H9 (cell line): ENCODE measurements around the gene KIF7. TPM values are rescaled to one million over a fixed set of nuclear protein-coding genes. Genes with fewer than 3 reads are reported as not detected.

Source experiments
- DNase-seq: peaks from one replicate; pipeline ENCODE4 v3.0.0-alpha.2; 2017
- H2AFZ ChIP-seq: one replicate; pipeline ENCODE4 v1.6.1; 2013; ENCODE audit warnings: mild to moderate bottlenecking, low read length, control low read depth, moderate library complexity
- H2AK5ac ChIP-seq: 2 replicates; pipeline ENCODE4 v1.6.1; 2013; ENCODE audit warnings: low read length, control low read depth, mixed read lengths; ENCODE audit not compliant: insufficient read length
- H2BK120ac ChIP-seq: one replicate; pipeline ENCODE4 v1.6.1; 2013; ENCODE audit warnings: low read depth, mild to moderate bottlenecking, low read length, control low read depth, inconsistent platforms; ENCODE audit not compliant: poor library complexity, severe bottlenecking
- H2BK12ac ChIP-seq: 2 replicates; pipeline ENCODE4 v1.6.1; 2013; ENCODE audit warnings: low read length, control low read depth, mixed read lengths, low read depth; ENCODE audit not compliant: insufficient read length
- H2BK15ac ChIP-seq: 2 replicates; pipeline ENCODE4 v1.6.1; 2013; ENCODE audit warnings: low read depth, low read length, control low read depth
- H2BK20ac ChIP-seq: one replicate; pipeline ENCODE4 v1.6.1; 2013; ENCODE audit warnings: low read depth, mild to moderate bottlenecking, low read length, control low read depth, inconsistent platforms; ENCODE audit not compliant: poor library complexity, severe bottlenecking
- H2BK5ac ChIP-seq: 2 replicates; pipeline ENCODE4 v1.6.1; 2013; ENCODE audit warnings: low read length, control low read depth, mixed read lengths; ENCODE audit not compliant: insufficient read length
- H3K14ac ChIP-seq: 2 replicates; pipeline ENCODE4 v1.6.1; 2013; ENCODE audit warnings: low read length, control low read depth; ENCODE audit not compliant: insufficient read depth
- H3K18ac ChIP-seq: 2 replicates; pipeline ENCODE4 v1.6.1; 2013; ENCODE audit warnings: low read depth, mild to moderate bottlenecking, mixed read lengths, low read length, control low read depth; ENCODE audit not compliant: insufficient read length
- H3K23ac ChIP-seq: 2 replicates; pipeline ENCODE4 v1.6.1; 2013; ENCODE audit warnings: low read length, control low read depth, mixed read lengths, low read depth; ENCODE audit not compliant: insufficient read length
- H3K23me2 ChIP-seq: 2 replicates; pipeline ENCODE4 v1.6.1; 2013; ENCODE audit warnings: low read depth, mild to moderate bottlenecking, mixed read lengths, low read length, control low read depth; ENCODE audit not compliant: insufficient read length, poor library complexity, severe bottlenecking
- H3K27ac ChIP-seq: 2 replicates; pipeline ENCODE4 v1.5.1; 2013; ENCODE audit warnings: low read length, control low read depth, mixed read lengths, low read depth; ENCODE audit not compliant: insufficient read length
- H3K27me3 ChIP-seq: 2 replicates; pipeline ENCODE4 v1.6.1; 2013; ENCODE audit warnings: low read length, control low read depth, inconsistent platforms; ENCODE audit not compliant: insufficient read depth
- H3K4ac ChIP-seq: 2 replicates; pipeline ENCODE4 v1.6.1; 2013; ENCODE audit warnings: low read depth, mild to moderate bottlenecking, control low read depth, inconsistent platforms, low read length, moderate library complexity
- H3K4me1 ChIP-seq: 2 replicates; pipeline ENCODE4 v1.6.1; 2013; ENCODE audit warnings: low read length, control low read depth, inconsistent platforms; ENCODE audit not compliant: insufficient read depth
- H3K4me2 ChIP-seq: 2 replicates; pipeline ENCODE4 v1.6.1; 2013; ENCODE audit warnings: low read length, control low read depth, mixed read lengths; ENCODE audit not compliant: insufficient read length, insufficient read depth
- H3K56ac ChIP-seq: 2 replicates; pipeline ENCODE4 v1.6.1; 2013; ENCODE audit warnings: low read depth, mild to moderate bottlenecking, mixed read lengths, low read length, control low read depth; ENCODE audit not compliant: insufficient read length
- H3K79me1 ChIP-seq: 2 replicates; pipeline ENCODE4 v1.6.1; 2013; ENCODE audit warnings: low read depth, mild to moderate bottlenecking, moderate library complexity, low read length, control low read depth, inconsistent platforms; ENCODE audit not compliant: insufficient read depth, poor library complexity, severe bottlenecking
- H3K79me2 ChIP-seq: 2 replicates; pipeline ENCODE4 v1.6.1; 2013; ENCODE audit warnings: low read length, control low read depth, inconsistent platforms; ENCODE audit not compliant: insufficient read depth
- H3K9ac ChIP-seq: 2 replicates; pipeline ENCODE4 v1.6.1; 2013; ENCODE audit warnings: low read length, control low read depth, mixed read lengths; ENCODE audit not compliant: insufficient read length; ENCODE audit errors: extremely low read depth
- H3K9me3 ChIP-seq: one replicate; pipeline ENCODE4 v1.6.1; 2013; ENCODE audit warnings: low read depth, low read length, inconsistent platforms; ENCODE audit not compliant: control insufficient read depth
- H3T11ph ChIP-seq: one replicate; pipeline ENCODE4 v1.6.1; 2013; ENCODE audit warnings: mild to moderate bottlenecking, low read length, control low read depth, inconsistent platforms
- H4K20me1 ChIP-seq: one replicate; pipeline ENCODE4 v1.6.1; 2013; ENCODE audit not compliant: control insufficient read depth, insufficient read length, insufficient read depth
- H4K5ac ChIP-seq: 2 replicates; pipeline ENCODE4 v1.6.1; 2013; ENCODE audit warnings: low read depth, mild to moderate bottlenecking, mixed read lengths, low read length, control low read depth; ENCODE audit not compliant: insufficient read length
- H4K8ac ChIP-seq: replicated peaks from 2 replicates; pipeline ENCODE4 v1.6.1; 2013; ENCODE audit warnings: low read length, control low read depth, mixed read lengths, low read depth; ENCODE audit not compliant: insufficient read length
- H4K91ac ChIP-seq: 2 replicates; pipeline ENCODE4 v1.6.1; 2013; ENCODE audit warnings: low read depth, mild to moderate bottlenecking, moderate library complexity, mixed read lengths, low read length, control low read depth; ENCODE audit not compliant: insufficient read length
- H3K27ac Mint-ChIP-seq, 3 experiments: 2 replicates in 2 of 3; 3 replicates in 1 of 3; pipeline ENCODE4 v1.8.0; 2020 to 2021; ENCODE audit warnings: mixed read lengths in 3 of 3, mild to moderate bottlenecking in 1 of 3, moderate library complexity in 1 of 3
- H3K27me3 Mint-ChIP-seq: 2 replicates; pipeline ENCODE4 v1.8.0; 2021; ENCODE audit warnings: low read depth, mild to moderate bottlenecking, moderate library complexity, mixed read lengths
- H3K36me3 Mint-ChIP-seq, 3 experiments: 2 replicates in 2 of 3; 3 replicates in 1 of 3; pipeline ENCODE4 v1.8.0; 2020 to 2021; ENCODE audit warnings: low read depth in 3 of 3, mixed read lengths in 3 of 3; ENCODE audit not compliant: insufficient read depth in 1 of 3
- H3K4me1 Mint-ChIP-seq, 2 experiments: 2 replicates each; pipeline ENCODE4 v1.8.0; 2020; ENCODE audit warnings: mixed read lengths in 2 of 2
- H3K4me3 Mint-ChIP-seq, 2 experiments: 2 replicates in 1 of 2; 3 replicates in 1 of 2; pipeline ENCODE4 v1.8.0; 2020 to 2021; ENCODE audit warnings: mild to moderate bottlenecking in 2 of 2, mixed read lengths in 2 of 2, moderate library complexity in 1 of 2
- H3K9me3 Mint-ChIP-seq, 2 experiments: 2 replicates in 1 of 2; 3 replicates in 1 of 2; pipeline ENCODE4 v1.8.0; 2020; ENCODE audit warnings: mild to moderate bottlenecking in 2 of 2, mixed read lengths in 2 of 2, moderate library complexity in 1 of 2
- CTCF ChIP-seq: fragments of 200-600 bp; sonication (generic); conservative IDR thresholded peaks from 3 replicates; pipeline ENCODE4 v1.8.0; 2021; ENCODE audit warnings: antibody characterized with exemption, mild to moderate bottlenecking
- WGBS: extraction: QIAGEN DNeasy Blood & Tissue Kit; methylation state at CpG from one replicate; pipeline ENCODE4 v1.1.7; 2013; ENCODE audit warnings: missing lambda C conversion rate, low lambda C conversion rate, mixed read lengths; ENCODE audit not compliant: insufficient read length; ENCODE audit errors: extremely low coverage; 5-methylcytosine and 5-hydroxymethylcytosine counted together
- total RNA-seq: library from RNA; stranded (reverse); gene quantifications from 2 replicates; pipeline ENCODE4 v1.2.1, GENCODE V29; 2021

KIF7 gene
- total RNA-seq, 1 experiment from 2014 or later: 22.0 TPM

- Histone ChIP-seq H2BK12ac (no peak overlapping the region), H3K9ac (no peak overlapping the region), H2BK15ac (no peak overlapping the region), H3K79me1 (no peaks in the 10 kb centered on the region), H3K4ac (no peak overlapping the region), H3K27me3 (no peaks in the 10 kb centered on the region), H3K14ac (no peak overlapping the region), H3T11ph (no peak overlapping the region), H2AK5ac (no peak overlapping the region), H4K5ac (no peak overlapping the region), H4K20me1 (no peaks in the 10 kb centered on the region), H3K56ac (no peak overlapping the region), H2BK5ac (no peak overlapping the region), H3K9me3 (no peaks in the 10 kb centered on the region), H2BK20ac (no peak overlapping the region), H3K23me2 (no peaks in the 10 kb centered on the region), H3K4me1 (no peaks in the 10 kb centered on the region), H3K4me2 (no peak overlapping the region), H2AFZ (no peak overlapping the region), H4K91ac (no peak overlapping the region), H3K79me2 (no peaks in the 10 kb centered on the region), H3K23ac (no peak overlapping the region), H3K27ac (no peak overlapping the region), H3K18ac (no peak overlapping the region), H2BK120ac (no peak overlapping the region), H4K8ac (no peak overlapping the region)
- no CpG with 5 or more reads among the region's 1 CpG for WGBS
- Mint-ChIP-seq H3K27me3 (no peaks in the 10 kb centered on the region), H3K4me1 (no peaks in the 10 kb centered on the region), H3K9me3 (no peaks in the 10 kb centered on the region; a peak in 1 of 5 replicates), H3K36me3 (peaks cover 59 to 89% (median 79%) of the 10 kb centered on the region in 3 experiments), H3K27ac (no peak overlapping the region), H3K4me3 (no peak overlapping the region)
- no peak for TF ChIP-seq CTCF
- no peak for DNase-seq
Observed at GRCh38 chr15:89615135-89615534, 40.1 kb downstream of the KIF7 start.
